Lung (tissue), 10 donors: ENCODE results near the gene FAHD2B. TPM values are rescaled to one million over a fixed set of nuclear protein-coding genes. Genes with fewer than 3 reads are reported as not detected.
"Not testable (repeated sequence)": the region's sequence is repeated elsewhere in the genome, so short reads cannot be mapped to it uniquely, and the experiment has no call there.

Source experiments
- ATAC-seq: fragments of 200-7000 bp; cut with Tn5 transposase; one replicate; pipeline ENCODE4 v1.9.1; 2020; ENCODE audit warnings: moderate number of reproducible peaks; ENCODE audit not compliant: insufficient read depth, low FRiP score
- DNase-seq, 3 donors: peaks; one replicate each; pipeline ENCODE4 v3.0.0-alpha.2; 2013 to 2017
- H3K27ac ChIP-seq, 2 donors: one replicate each; pipeline ENCODE4 v1.5.1; 2013; ENCODE audit warnings: mild to moderate bottlenecking in 2 of 2, moderate library complexity in 2 of 2, control low read depth in 1 of 2, inconsistent platforms in 1 of 2, low read depth in 1 of 2, low read length in 1 of 2
- H3K27me3 ChIP-seq, 3 donors: one replicate each; pipeline ENCODE4 v1.5.1; 2013; ENCODE audit warnings: low read length in 2 of 3; ENCODE audit not compliant: control insufficient read depth in 3 of 3, insufficient read depth in 3 of 3
- H3K36me3 ChIP-seq, 4 donors: one replicate each; pipeline ENCODE4 v1.5.1; 2013; ENCODE audit warnings: low read length in 4 of 4, mild to moderate bottlenecking in 1 of 4, moderate library complexity in 1 of 4; ENCODE audit not compliant: control insufficient read depth in 4 of 4, insufficient read depth in 4 of 4
- H3K4me1 ChIP-seq, 5 donors: one replicate each; pipeline ENCODE4 v1.5.1; 2013; ENCODE audit warnings: low read length in 5 of 5, mild to moderate bottlenecking in 2 of 5, moderate library complexity in 1 of 5; ENCODE audit not compliant: control insufficient read depth in 5 of 5, insufficient read depth in 5 of 5
- H3K4me3 ChIP-seq: one replicate; pipeline ENCODE4 v1.5.1; 2013; ENCODE audit warnings: mild to moderate bottlenecking, control low read depth, moderate library complexity
- H3K9ac ChIP-seq, 2 donors: one replicate each; pipeline ENCODE4 v1.5.1; 2013; ENCODE audit warnings: low read length in 2 of 2, control low read depth in 1 of 2; ENCODE audit not compliant: insufficient read depth in 1 of 2
- H3K9me3 ChIP-seq, 4 donors: one replicate each; pipeline ENCODE4 v1.5.1; 2013; ENCODE audit warnings: low read length in 3 of 4, mild to moderate bottlenecking in 1 of 4, moderate library complexity in 1 of 4; ENCODE audit not compliant: control insufficient read depth in 4 of 4, insufficient read depth in 3 of 4
- WGBS, 2 donors: extraction: QIAGEN DNeasy Blood & Tissue Kit; methylation state at CpG; one replicate each; pipeline ENCODE4 v1.1.7; 2013; 5-methylcytosine and 5-hydroxymethylcytosine counted together
- polyA plus RNA-seq, 2 donors: library from polyadenylated mRNA; stranded (reverse); fragments of 200-250 nt; gene quantifications; one replicate each; pipeline ENCODE4 v1.2.1, GENCODE V29; 2013
- total RNA-seq, 2 donors: library from RNA; depleted of rRNA in 1 of 2; stranded (reverse); fragments of >200 nt in 1 of 2; gene quantifications; one replicate each; pipeline ENCODE4 v1.2.1, GENCODE V29; 2014 to 2021
- donor health status: Bipolar disorder and iron deficiency.
- donor health status: healthy.
- donor health status: DM: yes; HTN: yes; CAD: no.

The FAHD2B gene
- total and polyA plus RNA-seq, 4 donors = 6.5 to 14.4 (median 10.2) TPM

DNA sequence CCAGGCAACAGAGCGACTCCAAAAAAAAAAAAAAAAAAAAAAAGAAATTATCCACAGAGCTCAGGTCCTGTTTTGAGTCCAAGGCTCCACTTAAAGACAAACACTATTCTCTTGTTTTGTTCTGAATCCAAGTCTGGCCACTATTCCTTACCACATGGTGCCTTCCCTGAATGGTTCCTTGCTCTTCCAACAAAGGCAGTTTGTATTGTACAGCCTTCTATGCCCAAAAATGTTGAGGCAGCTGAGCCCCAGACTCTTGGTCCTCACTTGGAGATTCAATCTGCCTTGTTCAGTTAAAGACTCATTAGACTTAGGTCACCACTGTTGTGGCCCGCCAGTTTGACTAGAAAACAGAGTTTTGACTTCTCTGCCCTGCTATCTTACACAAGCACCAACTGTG, 1.7 kb downstream of the FAHD2B start:
- H3K4me3 ChIP-seq, H3K9ac ChIP-seq, H3K27me3 ChIP-seq, H3K9me3 ChIP-seq, DNase-seq, H3K4me1 ChIP-seq, H3K27ac ChIP-seq, ATAC-seq, H3K36me3 ChIP-seq: not testable (repeated sequence)
- 88 to 92% methylated on average over 2 of the region's 2 CpGs for WGBS, 2 donors

DNA sequence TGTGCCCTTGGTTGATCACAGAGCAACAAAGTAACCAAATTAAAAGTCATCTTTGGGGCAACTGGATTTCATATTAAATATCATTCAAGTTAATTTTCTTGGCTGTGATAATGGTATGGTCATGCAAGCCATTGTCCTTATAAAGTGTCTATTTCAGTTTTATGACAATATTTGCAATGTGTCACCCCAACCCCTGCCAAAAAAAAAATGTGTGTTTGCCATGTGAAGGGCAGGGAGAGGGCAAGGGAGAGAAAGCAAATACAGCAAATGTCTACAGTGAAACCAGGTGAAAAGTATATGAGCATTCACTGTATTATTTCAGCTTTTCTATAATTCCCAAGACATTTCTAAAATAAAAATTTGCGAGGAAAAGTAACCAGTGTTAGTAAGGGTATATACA, 6.0 kb downstream of the FAHD2B start:
- H3K9ac ChIP-seq, ATAC-seq, H3K27me3 ChIP-seq, H3K4me1 ChIP-seq, H3K9me3 ChIP-seq, H3K27ac ChIP-seq, H3K36me3 ChIP-seq, H3K4me3 ChIP-seq, DNase-seq: not testable (repeated sequence)
- WGBS, 2 donors = 82 to 100% methylated on average over 1 of the region's 1 CpG

DNA sequence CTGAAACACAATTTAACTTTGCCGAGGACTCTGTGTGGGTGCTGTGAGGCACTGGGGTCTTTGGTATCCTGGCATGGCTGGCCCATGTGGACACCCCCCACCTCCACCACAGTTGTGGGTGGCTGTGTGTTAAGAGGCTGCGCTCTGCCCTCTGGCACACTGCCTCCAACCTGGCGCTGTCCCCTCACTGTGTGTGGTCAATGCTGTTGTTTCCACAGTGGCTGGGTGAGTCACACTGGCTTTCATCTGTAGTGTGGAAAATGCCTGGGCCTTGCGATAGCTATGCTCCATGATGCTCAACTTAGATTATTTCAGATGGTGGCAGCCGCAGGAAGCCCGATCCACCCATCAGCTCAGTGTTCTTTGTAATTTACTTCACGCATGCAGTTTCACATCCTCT, 9.6 kb downstream of the FAHD2B start:
- H3K27ac ChIP-seq, H3K4me1 ChIP-seq, H3K9ac ChIP-seq, H3K36me3 ChIP-seq, H3K9me3 ChIP-seq, DNase-seq, ATAC-seq, H3K4me3 ChIP-seq, H3K27me3 ChIP-seq: not testable (repeated sequence)
- 91 to 100% methylated on average over 1 to 2 of the region's 7 CpGs for WGBS, 2 donors

DNA sequence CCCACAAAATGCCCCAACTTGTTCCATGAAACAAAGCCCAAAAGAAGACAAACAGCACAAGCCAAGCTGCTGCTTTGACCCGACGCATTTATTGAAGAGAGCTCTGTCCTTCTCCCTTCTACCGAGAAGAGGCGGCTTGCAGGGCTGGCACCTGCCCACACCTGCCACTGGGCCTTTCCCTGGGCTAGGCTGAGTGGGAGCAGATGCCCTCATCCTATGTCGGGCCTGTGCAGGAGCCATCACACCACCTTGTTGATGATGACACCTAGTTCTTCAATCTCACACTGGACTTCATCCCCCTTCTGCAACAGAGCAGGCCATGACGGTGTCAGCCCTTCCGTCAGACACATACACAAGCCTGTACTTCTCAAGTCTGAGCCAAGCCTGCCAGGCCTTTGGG, 11.2 kb downstream of the FAHD2B start:
- H3K27ac ChIP-seq, H3K36me3 ChIP-seq, H3K4me3 ChIP-seq, H3K27me3 ChIP-seq, H3K9ac ChIP-seq, H3K9me3 ChIP-seq, DNase-seq, ATAC-seq, H3K4me1 ChIP-seq: not testable (repeated sequence)
- WGBS, 2 donors = 90 to 96% methylated on average over 7 of the region's 7 CpGs

DNA sequence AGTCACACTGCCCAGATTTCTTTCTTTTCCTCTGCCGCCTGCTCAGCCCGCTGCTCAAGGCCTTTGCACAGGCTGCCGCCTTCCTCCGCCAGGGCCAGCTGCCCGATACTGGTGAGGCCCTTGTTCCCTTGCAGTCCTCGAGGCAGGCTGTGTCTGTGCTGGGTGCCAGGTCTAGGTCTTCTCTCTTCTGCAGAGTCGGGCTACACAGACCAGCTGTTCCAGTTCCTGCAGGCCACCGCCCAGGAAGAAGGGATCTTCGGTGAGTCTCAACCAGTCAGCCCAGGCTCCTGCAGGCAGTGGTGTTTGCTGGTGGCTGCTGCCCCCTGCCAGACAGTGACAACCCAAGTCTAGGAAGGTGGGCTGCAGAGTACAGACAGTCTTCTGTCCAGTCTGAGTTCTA, 12.5 kb downstream of the FAHD2B start:
- not testable (repeated sequence) for DNase-seq, H3K27ac ChIP-seq, ATAC-seq, H3K27me3 ChIP-seq, H3K36me3 ChIP-seq, H3K9ac ChIP-seq, H3K4me3 ChIP-seq, H3K4me1 ChIP-seq, H3K9me3 ChIP-seq
- WGBS, 2 donors = 58 to 59% methylated on average over 4 of the region's 9 CpGs

DNA sequence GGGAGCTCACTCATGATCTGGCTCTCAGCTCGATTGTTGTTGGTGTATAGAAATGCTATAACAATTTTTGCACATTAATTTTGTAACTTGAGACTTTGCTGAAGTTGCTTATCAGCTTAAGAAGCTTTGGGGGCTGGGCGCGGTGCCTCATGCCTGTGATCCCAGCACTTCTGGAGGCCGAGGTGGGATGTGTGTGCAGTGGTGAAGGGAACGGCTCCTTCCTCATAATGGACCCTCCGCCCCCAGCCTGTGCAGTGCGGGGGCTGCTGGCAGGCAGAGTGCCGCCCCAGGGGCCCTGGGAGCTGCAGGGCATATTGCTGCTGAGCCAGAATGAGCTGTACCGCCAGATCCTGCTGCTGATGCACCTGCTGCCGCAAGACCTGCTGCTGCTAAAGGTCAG, 13.8 kb downstream of the FAHD2B start:
- H3K36me3 ChIP-seq, H3K27me3 ChIP-seq, H3K4me3 ChIP-seq, ATAC-seq, H3K4me1 ChIP-seq, DNase-seq, H3K27ac ChIP-seq, H3K9ac ChIP-seq, H3K9me3 ChIP-seq: not testable (repeated sequence)
- 78 to 91% methylated on average over 7 to 8 of the region's 10 CpGs for WGBS, 2 donors

DNA sequence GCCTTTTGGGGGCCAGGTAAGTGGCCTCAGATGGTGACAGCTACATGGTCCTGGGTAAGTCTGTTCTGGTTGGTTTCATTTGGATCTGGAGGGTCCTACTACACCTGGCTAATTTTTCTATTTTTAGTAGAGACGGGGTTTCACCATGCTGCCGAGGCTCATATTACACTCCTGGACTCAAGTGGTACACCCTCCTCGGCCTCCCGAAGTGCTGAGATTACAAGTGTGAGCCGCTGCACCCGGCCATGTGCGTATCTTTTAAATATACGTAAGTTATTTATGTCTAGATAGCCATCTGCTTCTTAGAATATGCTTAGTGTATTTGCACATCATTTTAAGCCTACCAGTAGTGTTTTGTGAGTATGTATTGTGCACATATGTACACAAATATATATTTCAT, 17.5 kb downstream of the FAHD2B start:
- 69 to 86% methylated on average over 8 of the region's 8 CpGs for WGBS, 2 donors

DNA sequence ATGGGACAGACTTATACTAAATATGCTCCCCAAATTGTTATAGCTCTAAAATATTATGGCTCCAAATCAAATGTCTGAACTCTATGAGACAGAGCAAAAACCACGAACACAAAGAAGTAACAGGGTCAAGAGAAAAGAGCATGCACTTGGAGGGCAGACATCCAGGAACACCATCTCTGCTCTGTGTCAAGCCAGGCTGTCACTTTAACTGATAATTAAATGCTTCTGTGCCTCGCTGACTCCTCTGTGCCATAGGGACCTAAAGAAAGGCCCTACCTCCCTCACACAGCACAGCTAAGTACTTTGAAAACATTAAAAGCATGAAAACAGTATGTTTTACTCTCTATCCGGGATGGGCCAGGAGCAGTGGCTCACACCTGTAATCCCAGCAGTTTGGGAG, 23.8 kb downstream of the FAHD2B start:
- H3K36me3 ChIP-seq, H3K27ac ChIP-seq, ATAC-seq, H3K4me3 ChIP-seq, H3K9me3 ChIP-seq, H3K4me1 ChIP-seq, DNase-seq, H3K9ac ChIP-seq, H3K27me3 ChIP-seq: not testable (repeated sequence)
- WGBS, 2 donors = 74 to 75% methylated on average over 1 to 2 of the region's 3 CpGs

More for the DNA sequence above, 17.5 kb downstream of the FAHD2B start:
- H3K36me3 ChIP-seq, ATAC-seq, H3K27me3 ChIP-seq, H3K27ac ChIP-seq, H3K4me3 ChIP-seq, H3K4me1 ChIP-seq, H3K9ac ChIP-seq, H3K9me3 ChIP-seq: not testable (repeated sequence)
- peak in 1 of 3 donors; percentile 19 for DNase-seq

DNA sequence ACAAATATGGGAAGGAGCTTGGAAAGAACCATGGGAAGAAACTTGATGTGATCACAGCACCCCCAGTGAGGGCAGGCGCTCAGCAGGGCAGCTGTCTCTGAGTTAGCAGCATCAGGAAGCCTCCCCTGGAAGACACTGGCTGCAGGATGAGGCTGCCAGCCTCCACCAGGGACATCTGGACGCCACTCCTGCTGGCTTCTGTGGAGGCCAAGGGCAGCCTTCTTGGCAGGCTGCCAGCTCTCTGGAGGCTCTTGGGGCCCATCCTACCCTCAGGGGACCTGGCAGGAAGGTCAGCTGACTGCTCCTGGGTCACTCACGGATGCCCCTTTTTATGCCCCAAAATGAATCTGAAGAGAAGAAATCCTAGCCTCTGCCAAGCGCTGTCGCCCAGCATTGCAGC, 26.0 kb downstream of the FAHD2B start:
- DNase-seq, H3K4me1 ChIP-seq, H3K4me3 ChIP-seq, H3K27me3 ChIP-seq, H3K9me3 ChIP-seq, ATAC-seq, H3K27ac ChIP-seq, H3K36me3 ChIP-seq, H3K9ac ChIP-seq: not testable (repeated sequence)
- WGBS, 2 donors = 76 to 77% methylated on average over 4 of the region's 5 CpGs
